ENCODE measurements around the gene VPS37B.

VPS37B gene

GRCh38 chr12:122865268-122866231 lies 30.4 kb downstream of the VPS37B start:
- DNase-seq = peak; percentile 35

- DNase-seq = no peak
Measured at GRCh38 chr12:122864894-122865253, 31.1 kb downstream of the VPS37B start.

- DNase-seq = peak; percentile 49
Measured at GRCh38 chr12:122862872-122863701, 32.8 kb downstream of the VPS37B start.

- peak; percentile 48 for DNase-seq
Measured at GRCh38 chr12:122862110-122862634, 33.8 kb downstream of the VPS37B start.

GRCh38 chr12:122861587-122861970 lies 34.3 kb downstream of the VPS37B start:
- no peak for DNase-seq

GRCh38 chr12:122860854-122861586 lies 34.9 kb downstream of the VPS37B start:
- no peak for DNase-seq

- DNase-seq = peak; percentile 83
Measured at GRCh38 chr12:122860040-122860853, 35.7 kb downstream of the VPS37B start.

GRCh38 chr12:122859303-122860039 lies 36.5 kb downstream of the VPS37B start:
- DNase-seq = no peak

- no peak for DNase-seq
Measured at GRCh38 chr12:122858591-122859302, 37.2 kb downstream of the VPS37B start.

GRCh38 chr12:122858171-122858570 lies 37.8 kb downstream of the VPS37B start:
- DNase-seq = no peak

GRCh38 chr12:122856999-122857671 lies 38.8 kb downstream of the VPS37B start:
- no peak for DNase-seq

GRCh38 chr12:122855928-122856831 lies 39.7 kb downstream of the VPS37B start:
- DNase-seq = no peak

GRCh38 chr12:122855071-122855829 lies 40.7 kb downstream of the VPS37B start:
- DNase-seq = no peak

- DNase-seq = no peak
Measured at GRCh38 chr12:122854554-122854953, 41.4 kb downstream of the VPS37B start.

GRCh38 chr12:122853582-122854245 lies 42.2 kb downstream of the VPS37B start:
- no peak for DNase-seq

GRCh38 chr12:122852336-122853275 lies 43.3 kb downstream of the VPS37B start:
- no peak for DNase-seq
